Measurements from ENCODE around the gene FAM25A.

- TF ChIP-seq CTCF (conservative IDR thresholded peaks at IDR 0.05) (no peak), ZFX (IDR thresholded peaks at IDR 0.05) (no peak)
Observed at GRCh38 chr10:87060280-87060928, 40.3 kb downstream of the FAM25A start.
